ENCODE results near the gene COA8. TPM values are rescaled to one million over a fixed set of nuclear protein-coding genes. Genes with fewer than 3 reads are reported as not detected.

Gene COA8
- total and polyA plus RNA-seq, 2 donors (not counting 3 experiments of a cell fraction or from before 2014, with no cell fraction given): 19.1 to 46.4 TPM

DNA sequence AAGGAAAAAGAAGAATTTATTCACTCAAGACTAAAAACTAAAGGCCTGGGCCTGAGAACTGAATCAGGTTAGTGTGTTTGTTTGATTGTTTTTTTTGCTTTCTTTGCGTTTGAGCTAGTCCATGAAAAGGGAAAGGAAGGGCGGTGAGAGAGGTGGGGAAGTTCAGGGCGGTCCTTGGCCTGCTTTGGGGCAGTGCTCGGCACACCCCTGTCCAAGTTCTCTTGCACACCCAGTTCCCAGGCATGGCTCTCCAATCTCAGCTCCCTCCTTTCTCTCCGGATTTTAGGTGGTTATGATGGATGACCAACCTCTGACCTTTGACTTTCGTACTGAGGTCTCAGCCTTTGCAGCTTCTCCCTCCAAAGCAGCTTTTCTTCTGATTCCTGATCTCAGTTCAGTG, 11.3 kb downstream of the COA8 start:
- DNase-seq (ENCODE audit: low read depth, low spot score): no peak
- Histone ChIP-seq H3K9me1 (replicated peaks; ENCODE audit: control insufficient read depth, extremely low read depth, insufficient read depth, low read length) (no peaks in the 10 kb centered on the region), H3K4me3 (replicated peaks in 1 of 3; ENCODE audit: insufficient read depth in 1 of 3, low read depth in 1 of 3, low read length in 3 of 3) (no peak overlapping the region), H3K4me1 (ENCODE audit: control insufficient read depth, extremely low read depth, insufficient read depth, low read length) (peaks cover 21% of the 10 kb centered on the region), H3K36me3 (ENCODE audit: control insufficient read depth in 2 of 2, extremely low read depth in 1 of 2, insufficient read depth in 2 of 2, low read length in 2 of 2) (peaks cover 14% of the 10 kb centered on the region in 2 experiments), H4K20me1 (replicated peaks; ENCODE audit: control insufficient read depth, extremely low read depth, insufficient read depth, low read length) (peaks cover 3% of the 10 kb centered on the region), H3K27me3 (ENCODE audit: control insufficient read depth in 2 of 2, insufficient read depth in 2 of 2, low read length in 2 of 2) (no peaks in the 10 kb centered on the region), H3K27ac (ENCODE audit: insufficient read depth, low read depth, low read length) (no peak overlapping the region), H3K9me3 (replicated peaks; ENCODE audit: control insufficient read depth, insufficient read depth, low read length) (no peaks in the 10 kb centered on the region), H3K4me2 (ENCODE audit: insufficient read depth, low read length) (no peak overlapping the region), H3K79me2 (ENCODE audit: control insufficient read depth, insufficient read depth, low read length) (peaks cover 30% of the 10 kb centered on the region), H2AFZ (ENCODE audit: low read depth, low read length) (no peak overlapping the region), H3K9ac (replicated peaks; ENCODE audit: extremely low read depth, insufficient read depth, low read length) (no peak overlapping the region)
- TF ChIP-seq GATA2 (IDR thresholded peaks at IDR 0.05; ENCODE audit: insufficient read depth, insufficient read length, low read depth, low read length): no peak
- TF ChIP-seq POLR2A (IDR thresholded peaks at IDR 0.05; ENCODE audit: low read depth, low read length): no peak
- TF ChIP-seq FOS (IDR thresholded peaks at IDR 0.05; ENCODE audit: borderline replicate concordance, insufficient read depth, low read length): no peak
- no peak for TF ChIP-seq POLR2AphosphoS5 (IDR thresholded peaks at IDR 0.05; ENCODE audit: insufficient read depth, low read depth, low read length)
- no peak for TF ChIP-seq MAX (IDR thresholded peaks at IDR 0.05; ENCODE audit: insufficient read depth, insufficient read length)
- TF ChIP-seq MYC (IDR thresholded peaks at IDR 0.05; ENCODE audit: low read depth, low read length): no peak
- no peak for TF ChIP-seq EZH2 (IDR thresholded peaks at IDR 0.05; ENCODE audit: borderline replicate concordance, low read depth, low read length, severe bottlenecking)
- no peak for TF ChIP-seq CTCF (IDR thresholded peaks at IDR 0.05; ENCODE audit: extremely low read depth in 1 of 2, insufficient read depth in 1 of 2, low read depth in 1 of 2, low read length in 2 of 2)
- no peak for TF ChIP-seq JUN (IDR thresholded peaks at IDR 0.05; ENCODE audit: borderline replicate concordance, insufficient read depth, insufficient read length, low read depth)
- POLR2A ChIA-PET: no interaction called here
- CTCF ChIA-PET: interaction anchor here (0.6 to 1.0 kb wide), 2 partner anchors 106 to 336 kb away, joined by 4 read pairs; no protein-coding TSS in a partner anchor
- no peak for FAIRE-seq
- intact Hi-C loops (cut with micrococcal nuclease): no loop called here
- BruUV-seq (replicated peaks): no TSS peak
- dilution Hi-C loops (cut with MboI; ENCODE audit: extremely low pct_ligation_motif_present, low sequenced_read_pairs): no loop called here
